ENCODE measurements around the gene TCF4. TPM values are rescaled to one million over a fixed set of nuclear protein-coding genes. Genes with fewer than 3 reads are reported as not detected.

Gene TCF4
- total RNA-seq, 1 experiment from 2014 or later = 12.5 TPM

- Histone ChIP-seq H3K9ac (ENCODE audit: low read length) (no peak overlapping the region), H4K20me1 (ENCODE audit: low read length) (no peaks in the 10 kb centered on the region), H3K9me2 (replicated peaks; ENCODE audit: low read length) (no peaks in the 10 kb centered on the region), H3K4me3 (ENCODE audit: low read length) (no peak overlapping the region), H3K9me3 (ENCODE audit: low read length) (peaks cover 6% of the 10 kb centered on the region; the same call in 1 of the 2 replicates), H3K4me2 (ENCODE audit: low read length) (no peak overlapping the region), H3K36me3 (ENCODE audit: low read depth, low read length) (no peaks in the 10 kb centered on the region), H3F3A (ENCODE audit: low read length, unreplicated experiment) (no peaks in the 10 kb centered on the region), H3K27ac (ENCODE audit: low read length) (no peak overlapping the region), H3K27me3 (ENCODE audit: low read length) (no peaks in the 10 kb centered on the region), H3K4me1 (ENCODE audit: insufficient read depth, low read length) (no peaks in the 10 kb centered on the region), H3K79me2 (ENCODE audit: low read length) (no peaks in the 10 kb centered on the region), H2AFZ (ENCODE audit: low read length) (no peak overlapping the region)
- TF ChIP-seq, protein P1, sequence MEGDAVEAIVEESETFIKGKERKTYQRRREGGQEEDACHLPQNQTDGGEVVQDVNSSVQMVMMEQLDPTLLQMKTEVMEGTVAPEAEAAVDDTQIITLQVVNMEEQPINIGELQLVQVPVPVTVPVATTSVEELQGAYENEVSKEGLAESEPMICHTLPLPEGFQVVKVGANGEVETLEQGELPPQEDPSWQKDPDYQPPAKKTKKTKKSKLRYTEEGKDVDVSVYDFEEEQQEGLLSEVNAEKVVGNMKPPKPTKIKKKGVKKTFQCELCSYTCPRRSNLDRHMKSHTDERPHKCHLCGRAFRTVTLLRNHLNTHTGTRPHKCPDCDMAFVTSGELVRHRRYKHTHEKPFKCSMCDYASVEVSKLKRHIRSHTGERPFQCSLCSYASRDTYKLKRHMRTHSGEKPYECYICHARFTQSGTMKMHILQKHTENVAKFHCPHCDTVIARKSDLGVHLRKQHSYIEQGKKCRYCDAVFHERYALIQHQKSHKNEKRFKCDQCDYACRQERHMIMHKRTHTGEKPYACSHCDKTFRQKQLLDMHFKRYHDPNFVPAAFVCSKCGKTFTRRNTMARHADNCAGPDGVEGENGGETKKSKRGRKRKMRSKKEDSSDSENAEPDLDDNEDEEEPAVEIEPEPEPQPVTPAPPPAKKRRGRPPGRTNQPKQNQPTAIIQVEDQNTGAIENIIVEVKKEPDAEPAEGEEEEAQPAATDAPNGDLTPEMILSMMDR (conservative IDR thresholded peaks at IDR 0.05; ENCODE audit: low read depth, low read length) = no peak
- no peak for TF ChIP-seq EZH2phosphoT487 (IDR thresholded peaks at IDR 0.05; ENCODE audit: borderline replicate concordance, low read length)
- no peak for ATAC-seq
- POLR2A ChIA-PET (ENCODE audit: unreplicated experiment) = no interaction called here
- intact Hi-C loops (cut with micrococcal nuclease) = no loop called here
- no TSS peak for BruUV-seq (replicated peaks)
- DNase-seq = no peak
- CTCF ChIA-PET = no interaction called here
These were observed 205.7 kb downstream of the TCF4 start for GRCh38 chr18:55382277-55382805.

GRCh38 chr18:55381277-55381676, 206.7 kb downstream of the TCF4 start:
- Histone ChIP-seq H4K20me1 (ENCODE audit: low read length) (no peaks in the 10 kb centered on the region), H3K27me3 (ENCODE audit: low read length) (no peaks in the 10 kb centered on the region), H3K79me2 (ENCODE audit: low read length) (no peaks in the 10 kb centered on the region), H3K4me3 (ENCODE audit: low read length) (no peak overlapping the region), H3K9me2 (replicated peaks; ENCODE audit: low read length) (no peaks in the 10 kb centered on the region), H3K27ac (ENCODE audit: low read length) (no peak overlapping the region), H3K9ac (ENCODE audit: low read length) (no peak overlapping the region), H2AFZ (ENCODE audit: low read length) (no peak overlapping the region), H3F3A (ENCODE audit: low read length, unreplicated experiment) (no peaks in the 10 kb centered on the region), H3K4me1 (ENCODE audit: insufficient read depth, low read length) (no peaks in the 10 kb centered on the region), H3K4me2 (ENCODE audit: low read length) (no peak overlapping the region), H3K36me3 (ENCODE audit: low read depth, low read length) (no peaks in the 10 kb centered on the region), H3K9me3 (ENCODE audit: low read length) (peaks cover 6% of the 10 kb centered on the region; the same call in 1 of the 2 replicates)
- POLR2A ChIA-PET (ENCODE audit: unreplicated experiment) = no interaction called here
- BruUV-seq (replicated peaks) = no TSS peak
- intact Hi-C loops (cut with micrococcal nuclease) = no loop called here
- CTCF ChIA-PET = interaction anchor here (0.7 kb wide), 1 partner anchor 21 kb away, joined by 5 read pairs; no protein-coding TSS in a partner anchor
- TF ChIP-seq, protein P1 (conservative IDR thresholded peaks at IDR 0.05; ENCODE audit: low read depth, low read length) = no peak
- TF ChIP-seq EZH2 (IDR thresholded peaks at IDR 0.05; ENCODE audit: low read length, unreplicated experiment) = no peak
- TF ChIP-seq EZH2phosphoT487 (IDR thresholded peaks at IDR 0.05; ENCODE audit: borderline replicate concordance, low read length) = no peak
- ATAC-seq (no peak), DNase-seq (no peak)

- no TSS peak for BruUV-seq (replicated peaks)
- H3K9ac ChIP-seq (ENCODE audit: low read length) = no peak overlapping the region
- H3K27ac ChIP-seq (ENCODE audit: low read length) = no peak overlapping the region
- H3K4me2 ChIP-seq (ENCODE audit: low read length) = no peak overlapping the region
- POLR2A ChIA-PET (ENCODE audit: unreplicated experiment) = no interaction called here
- no peaks in the 10 kb centered on the region for H3K27me3 ChIP-seq (ENCODE audit: low read length)
- intact Hi-C loops (cut with micrococcal nuclease) = no loop called here
- no peaks in the 10 kb centered on the region for H3K79me2 ChIP-seq (ENCODE audit: low read length)
- no peaks in the 10 kb centered on the region for H3F3A ChIP-seq (ENCODE audit: low read length, unreplicated experiment)
- H3K9me2 ChIP-seq (replicated peaks; ENCODE audit: low read length) = no peaks in the 10 kb centered on the region
- no peak overlapping the region for H3K4me3 ChIP-seq (ENCODE audit: low read length)
- ATAC-seq (no peak), DNase-seq (no peak)
- peaks cover 6% of the 10 kb centered on the region; the same call in 1 of the 2 replicates for H3K9me3 ChIP-seq (ENCODE audit: low read length)
- TF ChIP-seq, protein P1 (conservative IDR thresholded peaks at IDR 0.05; ENCODE audit: low read depth, low read length) = no peak
- TF ChIP-seq EZH2phosphoT487 (IDR thresholded peaks at IDR 0.05; ENCODE audit: borderline replicate concordance, low read length) (no peak), EZH2 (IDR thresholded peaks at IDR 0.05; ENCODE audit: low read length, unreplicated experiment) (no peak)
- H4K20me1 ChIP-seq (ENCODE audit: low read length) = no peaks in the 10 kb centered on the region
- CTCF ChIA-PET = interaction anchor here (0.7 kb wide), 1 partner anchor 22 kb away, joined by 5 read pairs; no protein-coding TSS in a partner anchor
- H2AFZ ChIP-seq (ENCODE audit: low read length) = no peak overlapping the region
- no peaks in the 10 kb centered on the region for H3K36me3 ChIP-seq (ENCODE audit: low read depth, low read length)
- H3K4me1 ChIP-seq (ENCODE audit: insufficient read depth, low read length) = no peaks in the 10 kb centered on the region
These were observed 207.4 kb downstream of the TCF4 start for GRCh38 chr18:55380589-55380988.
